ENCODE measurements around the gene DLG4.

Gene DLG4

GRCh38 chr17:7217113-7217987 is 2.3 kb downstream of the DLG4 start:
- no peak overlapping the region for H3K27ac ChIP-seq (ENCODE audit: low read depth, low read length, poor library complexity, severe bottlenecking)
- no peak overlapping the region for H3K4me3 ChIP-seq (ENCODE audit: low read depth, low read length, poor library complexity, severe bottlenecking)
- no peaks in the 10 kb centered on the region for H3K9me2 ChIP-seq (ENCODE audit: low read depth, low read length)
- no peak for TF ChIP-seq EZH2 (IDR thresholded peaks at IDR 0.05; ENCODE audit: borderline replicate concordance, low read length)
- TF ChIP-seq, protein P1, sequence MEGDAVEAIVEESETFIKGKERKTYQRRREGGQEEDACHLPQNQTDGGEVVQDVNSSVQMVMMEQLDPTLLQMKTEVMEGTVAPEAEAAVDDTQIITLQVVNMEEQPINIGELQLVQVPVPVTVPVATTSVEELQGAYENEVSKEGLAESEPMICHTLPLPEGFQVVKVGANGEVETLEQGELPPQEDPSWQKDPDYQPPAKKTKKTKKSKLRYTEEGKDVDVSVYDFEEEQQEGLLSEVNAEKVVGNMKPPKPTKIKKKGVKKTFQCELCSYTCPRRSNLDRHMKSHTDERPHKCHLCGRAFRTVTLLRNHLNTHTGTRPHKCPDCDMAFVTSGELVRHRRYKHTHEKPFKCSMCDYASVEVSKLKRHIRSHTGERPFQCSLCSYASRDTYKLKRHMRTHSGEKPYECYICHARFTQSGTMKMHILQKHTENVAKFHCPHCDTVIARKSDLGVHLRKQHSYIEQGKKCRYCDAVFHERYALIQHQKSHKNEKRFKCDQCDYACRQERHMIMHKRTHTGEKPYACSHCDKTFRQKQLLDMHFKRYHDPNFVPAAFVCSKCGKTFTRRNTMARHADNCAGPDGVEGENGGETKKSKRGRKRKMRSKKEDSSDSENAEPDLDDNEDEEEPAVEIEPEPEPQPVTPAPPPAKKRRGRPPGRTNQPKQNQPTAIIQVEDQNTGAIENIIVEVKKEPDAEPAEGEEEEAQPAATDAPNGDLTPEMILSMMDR (IDR thresholded peaks at IDR 0.05; ENCODE audit: low read length), result no peak
- peaks cover 10% of the 10 kb centered on the region; the same call in 1 of the 2 replicates for H3K36me3 ChIP-seq (ENCODE audit: insufficient read depth, low read length)
- no peaks in the 10 kb centered on the region for H4K20me1 ChIP-seq (ENCODE audit: insufficient read depth, low read length)
- H3K79me2 ChIP-seq (ENCODE audit: insufficient read depth, low read length), result no peaks in the 10 kb centered on the region
- H3K4me1 ChIP-seq (ENCODE audit: insufficient read depth, low read length, severe bottlenecking), result peaks cover 38% of the 10 kb centered on the region
- H3K27me3 ChIP-seq (ENCODE audit: insufficient read depth, low read length), result no peaks in the 10 kb centered on the region
- H3F3A ChIP-seq (ENCODE audit: insufficient read depth, low read length), result no peaks in the 10 kb centered on the region
- H3K9me3 ChIP-seq (ENCODE audit: low read length), result no peaks in the 10 kb centered on the region
- H3K4me2 ChIP-seq (ENCODE audit: low read length), result no peak overlapping the region; the same call in 1 of the 2 replicates
- no peak overlapping the region for H3K9ac ChIP-seq (ENCODE audit: low read length)
- H2AFZ ChIP-seq (ENCODE audit: low read length), result no peak overlapping the region

DNA sequence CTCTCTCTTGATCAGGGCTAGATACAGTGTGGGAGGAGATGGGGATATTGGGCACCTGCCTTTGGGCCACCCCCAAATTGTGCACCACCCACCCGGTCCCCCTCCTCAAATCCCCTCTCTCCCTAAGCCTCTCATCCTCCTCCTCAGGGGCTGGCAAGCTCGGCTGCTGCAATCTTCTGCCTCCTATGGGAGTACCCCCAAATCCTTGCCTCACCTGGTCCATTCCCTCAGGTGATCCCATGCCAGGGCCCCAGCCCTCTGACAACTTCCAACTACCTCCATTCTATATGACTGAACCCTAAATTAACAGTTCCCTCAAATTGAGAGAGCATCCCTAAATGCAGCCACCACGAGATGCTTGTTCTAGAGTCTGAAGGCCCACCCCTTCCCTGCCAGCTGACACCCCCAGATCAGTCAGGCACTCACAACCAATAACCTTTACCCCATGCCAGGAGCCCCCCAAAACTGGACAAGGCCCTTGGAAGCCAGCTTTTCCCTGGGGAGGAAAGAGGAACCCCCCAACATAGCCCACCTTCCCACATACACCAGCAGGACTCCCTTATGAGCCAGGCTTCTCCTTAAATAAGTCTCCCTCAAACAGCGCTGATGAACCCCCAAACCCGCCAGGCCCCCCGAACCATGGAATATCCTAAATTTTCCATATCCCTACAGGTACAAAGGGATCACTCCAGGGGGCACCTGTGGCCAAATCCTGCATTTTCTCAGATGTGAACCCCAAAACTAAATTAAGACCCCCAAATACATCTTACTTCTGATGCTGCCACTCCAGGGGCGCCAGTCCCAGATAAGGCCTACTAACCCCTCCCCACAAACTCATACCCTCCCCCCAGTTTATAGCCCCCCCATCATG is 3.2 kb downstream of the DLG4 start:
- no peaks in the 10 kb centered on the region for H3K79me2 ChIP-seq (ENCODE audit: insufficient read depth, low read length)
- H3K36me3 ChIP-seq (ENCODE audit: insufficient read depth, low read length), result peaks cover 2% of the 10 kb centered on the region; the same call in 1 of the 2 replicates
- no peak overlapping the region for H3K4me2 ChIP-seq (ENCODE audit: low read length)
- TF ChIP-seq, protein P1 (IDR thresholded peaks at IDR 0.05; ENCODE audit: low read length), result no peak
- no peak for TF ChIP-seq EZH2 (IDR thresholded peaks at IDR 0.05; ENCODE audit: borderline replicate concordance, low read length)
- H4K20me1 ChIP-seq (ENCODE audit: insufficient read depth, low read length), result no peaks in the 10 kb centered on the region
- no peak overlapping the region for H3K9ac ChIP-seq (ENCODE audit: low read length)
- H3K9me2 ChIP-seq (ENCODE audit: low read depth, low read length), result no peaks in the 10 kb centered on the region
- H3K9me3 ChIP-seq (ENCODE audit: low read length), result no peaks in the 10 kb centered on the region
- no peak overlapping the region for H3K27ac ChIP-seq (ENCODE audit: low read depth, low read length, poor library complexity, severe bottlenecking)
- no peak overlapping the region for H3K4me3 ChIP-seq (ENCODE audit: low read depth, low read length, poor library complexity, severe bottlenecking)
- no peak overlapping the region for H2AFZ ChIP-seq (ENCODE audit: low read length)
- no peaks in the 10 kb centered on the region for H3F3A ChIP-seq (ENCODE audit: insufficient read depth, low read length)
- peaks cover 38% of the 10 kb centered on the region for H3K4me1 ChIP-seq (ENCODE audit: insufficient read depth, low read length, severe bottlenecking)
- no peaks in the 10 kb centered on the region for H3K27me3 ChIP-seq (ENCODE audit: insufficient read depth, low read length)

- Histone ChIP-seq H3K79me2 (ENCODE audit: insufficient read depth, low read length) (no peaks in the 10 kb centered on the region), H3K9me2 (ENCODE audit: low read depth, low read length) (no peaks in the 10 kb centered on the region), H4K20me1 (ENCODE audit: insufficient read depth, low read length) (no peaks in the 10 kb centered on the region), H3K9me3 (ENCODE audit: low read length) (no peaks in the 10 kb centered on the region), H2AFZ (ENCODE audit: low read length) (no peak overlapping the region), H3K4me2 (ENCODE audit: low read length) (no peak overlapping the region), H3K36me3 (ENCODE audit: insufficient read depth, low read length) (no peaks in the 10 kb centered on the region), H3K27ac (ENCODE audit: low read depth, low read length, poor library complexity, severe bottlenecking) (no peak overlapping the region), H3K9ac (ENCODE audit: low read length) (no peak overlapping the region), H3F3A (ENCODE audit: insufficient read depth, low read length) (no peaks in the 10 kb centered on the region), H3K4me1 (ENCODE audit: insufficient read depth, low read length, severe bottlenecking) (peaks cover 37% of the 10 kb centered on the region), H3K27me3 (ENCODE audit: insufficient read depth, low read length) (no peaks in the 10 kb centered on the region), H3K4me3 (ENCODE audit: low read depth, low read length, poor library complexity, severe bottlenecking) (no peak overlapping the region)
- TF ChIP-seq EZH2 (IDR thresholded peaks at IDR 0.05; ENCODE audit: borderline replicate concordance, low read length), result no peak
- TF ChIP-seq, protein P1 (IDR thresholded peaks at IDR 0.05; ENCODE audit: low read length), result no peak
Observed at GRCh38 chr17:7215652-7216180, 3.9 kb downstream of the DLG4 start.

All from OCI-LY1 (cell line).